ENCODE data around the gene RNF121.
A peak's percentile ranks its signal among the peaks of the same experiment; 100 is the strongest.

The RNF121 gene

DNA sequence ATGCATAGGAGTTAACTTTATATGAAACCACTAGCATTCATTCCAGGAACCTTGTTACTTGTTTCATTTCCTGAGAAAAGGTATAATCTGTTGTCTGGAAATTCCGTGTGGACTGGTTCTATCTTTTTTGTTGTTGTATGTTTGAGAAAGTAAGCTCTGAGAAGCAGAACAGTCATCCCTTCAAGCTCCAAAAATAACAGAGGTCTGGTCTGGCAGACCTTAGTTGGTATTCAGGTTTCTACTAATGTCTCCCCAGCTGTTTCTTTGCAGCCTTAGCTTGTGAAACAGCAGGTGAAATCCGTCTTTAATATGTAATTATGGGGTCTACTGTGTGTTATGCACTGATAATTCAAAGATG lies 2.4 kb downstream of the RNF121 start:
- no peak for DNase-seq (ENCODE audit: low read depth)
- H3K4me3 ChIP-seq (ENCODE audit: low read depth, low read length) = peak overlapping the region; percentile 89
- TF ChIP-seq, protein P1, sequence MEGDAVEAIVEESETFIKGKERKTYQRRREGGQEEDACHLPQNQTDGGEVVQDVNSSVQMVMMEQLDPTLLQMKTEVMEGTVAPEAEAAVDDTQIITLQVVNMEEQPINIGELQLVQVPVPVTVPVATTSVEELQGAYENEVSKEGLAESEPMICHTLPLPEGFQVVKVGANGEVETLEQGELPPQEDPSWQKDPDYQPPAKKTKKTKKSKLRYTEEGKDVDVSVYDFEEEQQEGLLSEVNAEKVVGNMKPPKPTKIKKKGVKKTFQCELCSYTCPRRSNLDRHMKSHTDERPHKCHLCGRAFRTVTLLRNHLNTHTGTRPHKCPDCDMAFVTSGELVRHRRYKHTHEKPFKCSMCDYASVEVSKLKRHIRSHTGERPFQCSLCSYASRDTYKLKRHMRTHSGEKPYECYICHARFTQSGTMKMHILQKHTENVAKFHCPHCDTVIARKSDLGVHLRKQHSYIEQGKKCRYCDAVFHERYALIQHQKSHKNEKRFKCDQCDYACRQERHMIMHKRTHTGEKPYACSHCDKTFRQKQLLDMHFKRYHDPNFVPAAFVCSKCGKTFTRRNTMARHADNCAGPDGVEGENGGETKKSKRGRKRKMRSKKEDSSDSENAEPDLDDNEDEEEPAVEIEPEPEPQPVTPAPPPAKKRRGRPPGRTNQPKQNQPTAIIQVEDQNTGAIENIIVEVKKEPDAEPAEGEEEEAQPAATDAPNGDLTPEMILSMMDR (IDR thresholded peaks at IDR 0.05; ENCODE audit: low read depth, low read length, missing control alignments) = no peak

DNA sequence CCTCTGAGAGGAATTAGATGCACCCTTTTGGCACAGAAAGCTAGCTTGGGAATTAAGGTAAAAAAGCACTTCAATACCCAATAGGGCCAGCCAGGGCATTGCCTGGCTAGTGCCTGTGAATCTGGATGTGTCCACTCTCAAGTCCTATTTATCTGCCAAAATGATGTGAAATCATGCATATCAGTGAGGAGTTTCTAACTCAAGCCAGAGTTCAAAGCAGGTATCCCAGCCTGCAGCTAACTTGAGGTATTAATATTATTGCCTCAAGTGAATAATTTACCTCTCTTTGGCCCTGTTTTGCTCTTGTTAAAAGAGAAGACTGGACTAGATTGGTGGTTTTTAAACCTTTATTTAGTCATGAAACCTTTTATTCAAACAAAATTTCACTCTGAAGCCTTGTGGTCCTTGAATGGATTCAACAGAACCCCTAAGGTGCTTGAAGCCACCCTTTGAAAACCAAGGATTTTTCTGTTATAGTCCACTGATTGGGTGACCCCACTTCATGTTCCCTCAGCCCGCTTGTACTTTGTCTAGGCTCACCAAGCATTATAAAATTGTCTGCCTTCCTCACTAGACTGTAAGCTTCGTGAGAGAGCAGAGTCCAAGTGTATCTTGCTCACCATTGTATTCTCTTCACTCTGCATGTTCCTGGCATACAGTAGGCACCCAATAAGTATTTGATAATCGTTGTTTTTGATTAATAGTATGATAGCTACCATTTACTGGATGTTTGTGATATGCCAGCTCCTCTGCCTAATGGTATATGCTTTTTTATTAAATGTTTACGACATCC lies 4.5 kb downstream of the RNF121 start:
- H3K4me3 ChIP-seq (ENCODE audit: low read depth, low read length) = no peak overlapping the region; the same call in 1 of the 2 replicates
- TF ChIP-seq, protein P1 (IDR thresholded peaks at IDR 0.05; ENCODE audit: low read depth, low read length, missing control alignments) = no peak
- DNase-seq (ENCODE audit: low read depth) = no peak

DNA sequence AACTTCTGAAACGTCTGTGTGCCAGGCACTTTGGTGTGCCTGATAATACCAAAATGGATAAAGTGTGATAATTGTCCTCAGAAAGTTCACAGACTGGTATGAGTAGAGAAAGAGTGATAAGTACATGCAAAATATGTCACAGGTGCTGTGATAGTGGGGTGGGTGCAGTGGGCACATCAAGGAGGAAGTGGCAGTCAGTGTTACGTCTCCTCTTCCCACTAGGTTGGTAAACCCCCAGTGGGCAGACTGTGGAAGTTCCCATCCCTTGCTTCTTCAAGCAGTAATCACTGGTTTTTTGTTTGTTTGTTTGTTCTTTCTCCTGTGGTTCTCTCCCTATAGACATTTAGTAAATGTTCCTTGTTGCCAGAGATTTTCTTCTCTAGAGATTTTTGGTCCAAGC lies 5.4 kb downstream of the RNF121 start:
- no peak for DNase-seq (ENCODE audit: low read depth)
- TF ChIP-seq, protein P1 (IDR thresholded peaks at IDR 0.05; ENCODE audit: low read depth, low read length, missing control alignments) = peak; percentile 39
- H3K4me3 ChIP-seq (ENCODE audit: low read depth, low read length) = peak overlapping the region; percentile 32; the same call in 1 of the 2 replicates

DNA sequence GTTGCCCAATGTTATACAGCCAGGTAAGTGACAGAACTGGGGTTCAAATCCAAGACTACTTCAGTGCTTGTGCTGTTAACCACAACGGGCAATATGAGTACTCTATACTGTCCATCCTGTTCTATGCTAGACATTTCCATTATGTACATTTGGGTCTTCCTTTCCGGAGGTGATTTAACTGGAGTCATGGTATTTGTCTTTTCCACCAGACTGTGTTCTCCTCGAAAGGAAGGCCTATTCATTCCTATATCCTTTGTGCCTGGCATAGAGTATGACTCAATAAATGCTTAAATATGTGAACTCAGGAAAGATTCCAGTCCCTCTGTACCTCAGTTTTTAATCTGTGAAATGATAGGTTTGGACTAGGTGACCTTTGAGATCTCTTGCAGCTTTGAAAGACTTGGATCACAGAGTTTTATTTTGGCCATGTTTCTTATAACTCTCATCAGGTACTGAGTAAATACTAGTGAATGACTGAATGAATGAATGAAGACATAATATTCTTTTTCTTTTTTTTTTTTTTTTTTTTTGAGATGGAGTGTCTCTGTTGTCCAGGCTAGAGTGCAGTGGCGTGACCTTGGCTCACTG lies 6.6 kb downstream of the RNF121 start:
- no peak for DNase-seq (ENCODE audit: low read depth)
- TF ChIP-seq, protein P1 (IDR thresholded peaks at IDR 0.05; ENCODE audit: low read depth, low read length, missing control alignments) = no peak
- H3K4me3 ChIP-seq (ENCODE audit: low read depth, low read length) = no peak overlapping the region

DNA sequence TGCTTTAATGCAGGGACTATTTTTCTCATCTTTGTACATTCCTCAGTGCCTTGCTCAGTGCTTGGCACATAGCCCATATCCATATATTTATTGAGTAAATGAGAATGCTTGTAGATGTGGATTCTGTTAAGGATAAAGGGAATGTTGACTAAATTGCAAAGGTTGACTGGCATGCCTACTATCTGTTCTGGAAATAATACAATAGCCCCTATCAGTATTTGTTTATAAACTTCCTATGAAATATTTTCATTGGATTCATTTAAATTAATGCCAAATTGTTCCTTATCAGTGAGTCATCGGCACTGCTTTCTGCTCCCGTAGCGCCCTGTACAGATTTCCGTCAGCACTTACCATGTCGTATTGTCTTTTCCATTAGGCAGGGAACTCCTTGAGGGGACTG lies 8.0 kb downstream of the RNF121 start:
- H3K4me3 ChIP-seq (ENCODE audit: low read depth, low read length) = no peak overlapping the region
- TF ChIP-seq, protein P1 (IDR thresholded peaks at IDR 0.05; ENCODE audit: low read depth, low read length, missing control alignments) = no peak
- no peak for DNase-seq (ENCODE audit: low read depth)

DNA sequence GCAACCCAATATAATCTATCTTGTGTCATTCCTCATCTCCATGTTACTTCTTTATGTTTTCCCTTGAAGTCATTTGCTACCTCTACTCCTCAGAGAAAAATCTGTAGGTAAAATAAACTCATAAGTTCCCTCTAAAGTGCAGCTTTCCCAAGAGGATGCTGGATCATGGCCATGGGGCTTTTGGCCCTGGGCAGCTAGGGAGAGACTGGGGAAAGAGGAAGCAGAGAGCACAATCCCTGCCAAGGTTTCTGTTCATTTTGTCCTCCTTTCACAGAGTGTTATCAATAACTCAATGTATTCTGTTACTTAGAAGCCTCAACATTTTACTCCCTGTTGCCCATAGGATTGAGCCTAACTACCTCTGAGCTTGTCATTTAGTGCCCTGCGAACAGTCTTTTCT lies 9.0 kb downstream of the RNF121 start:
- no peak for DNase-seq (ENCODE audit: low read depth)
- no peak overlapping the region for H3K4me3 ChIP-seq (ENCODE audit: low read depth, low read length)
- TF ChIP-seq, protein P1 (IDR thresholded peaks at IDR 0.05; ENCODE audit: low read depth, low read length, missing control alignments) = no peak
